Endothelial cell (in vitro differentiated cells): ENCODE data around the gene ECPAS. TPM values are rescaled to one million over a fixed set of nuclear protein-coding genes. Genes with fewer than 3 reads are reported as not detected.
"Not testable (repeated sequence)": the region's sequence is repeated elsewhere in the genome, so short reads cannot be mapped to it uniquely, and the experiment has no call there.

ENCODE experiments used
- DNase-seq: peaks from one replicate; pipeline ENCODE4 v3.0.0; 2021; ENCODE audit warnings: low spot score
- H3K27ac Mint-ChIP-seq: one replicate; pipeline ENCODE4 v1.8.0; 2021; ENCODE audit warnings: mixed read lengths, inconsistent platforms; ENCODE audit not compliant: unreplicated experiment
- H3K27me3 Mint-ChIP-seq: one replicate; pipeline ENCODE4 v1.8.0; 2021; ENCODE audit warnings: mild to moderate bottlenecking, moderate library complexity, mixed read lengths, inconsistent platforms; ENCODE audit not compliant: unreplicated experiment
- H3K36me3 Mint-ChIP-seq: one replicate; pipeline ENCODE4 v1.8.0; 2021; ENCODE audit warnings: mild to moderate bottlenecking, low read depth, mixed read lengths, inconsistent platforms; ENCODE audit not compliant: unreplicated experiment
- H3K4me1 Mint-ChIP-seq: one replicate; pipeline ENCODE4 v1.8.0; 2021; ENCODE audit warnings: mild to moderate bottlenecking, mixed read lengths, inconsistent platforms; ENCODE audit not compliant: unreplicated experiment
- H3K4me3 Mint-ChIP-seq: one replicate; pipeline ENCODE4 v1.8.0; 2021; ENCODE audit warnings: mild to moderate bottlenecking, mixed read lengths, inconsistent platforms; ENCODE audit not compliant: unreplicated experiment
- H3K9me3 Mint-ChIP-seq: one replicate; pipeline ENCODE4 v1.8.0; 2021; ENCODE audit warnings: mixed read lengths, inconsistent platforms; ENCODE audit not compliant: unreplicated experiment
- total RNA-seq: library from RNA; stranded (reverse); fragmentation: NEBNext Ultra II Directional; extraction: Animal tissue kit (Norgen Biotek cat#: 25700); gene quantifications from one replicate; pipeline ENCODE4 v1.2.1, GENCODE V29; 2021; ENCODE audit not compliant: unreplicated experiment
- TF ChIP-seq, protein P1 (sequence below): fragments of 200-600 bp; sonication (generic); IDR thresholded peaks from one replicate; pipeline ENCODE4 v1.5.0; 2021; ENCODE audit warnings: antibody characterized with exemption; ENCODE audit not compliant: unreplicated experiment

Gene ECPAS
- total RNA-seq, 1 donor from 2014 or later: 111 TPM

DNA sequence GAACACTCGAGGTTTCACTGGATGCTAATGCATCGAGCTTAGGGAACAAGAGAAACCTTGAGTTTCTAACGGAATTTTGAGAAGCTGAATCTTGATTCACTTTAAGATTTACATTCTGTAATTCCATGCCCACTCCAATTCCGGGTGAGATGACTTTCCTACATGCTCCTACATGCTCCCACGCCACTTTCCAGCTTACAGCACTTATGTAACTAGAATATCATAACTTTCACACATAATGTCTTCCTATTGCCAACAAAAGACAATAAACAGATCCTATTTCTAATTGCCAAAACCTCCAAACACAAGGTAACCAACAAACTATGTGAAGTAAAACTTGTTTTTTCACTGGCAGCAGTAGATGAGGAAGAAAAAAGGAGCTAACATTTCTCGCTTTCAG is 72.9 kb downstream of the ECPAS start:
- Mint-ChIP-seq H3K27ac (no peak overlapping the region), H3K4me3 (no peak overlapping the region), H3K9me3 (no peaks in the 10 kb centered on the region), H3K36me3 (peaks cover 37% of the 10 kb centered on the region), H3K27me3 (no peaks in the 10 kb centered on the region), H3K4me1 (no peaks in the 10 kb centered on the region)
- TF ChIP-seq, protein P1, sequence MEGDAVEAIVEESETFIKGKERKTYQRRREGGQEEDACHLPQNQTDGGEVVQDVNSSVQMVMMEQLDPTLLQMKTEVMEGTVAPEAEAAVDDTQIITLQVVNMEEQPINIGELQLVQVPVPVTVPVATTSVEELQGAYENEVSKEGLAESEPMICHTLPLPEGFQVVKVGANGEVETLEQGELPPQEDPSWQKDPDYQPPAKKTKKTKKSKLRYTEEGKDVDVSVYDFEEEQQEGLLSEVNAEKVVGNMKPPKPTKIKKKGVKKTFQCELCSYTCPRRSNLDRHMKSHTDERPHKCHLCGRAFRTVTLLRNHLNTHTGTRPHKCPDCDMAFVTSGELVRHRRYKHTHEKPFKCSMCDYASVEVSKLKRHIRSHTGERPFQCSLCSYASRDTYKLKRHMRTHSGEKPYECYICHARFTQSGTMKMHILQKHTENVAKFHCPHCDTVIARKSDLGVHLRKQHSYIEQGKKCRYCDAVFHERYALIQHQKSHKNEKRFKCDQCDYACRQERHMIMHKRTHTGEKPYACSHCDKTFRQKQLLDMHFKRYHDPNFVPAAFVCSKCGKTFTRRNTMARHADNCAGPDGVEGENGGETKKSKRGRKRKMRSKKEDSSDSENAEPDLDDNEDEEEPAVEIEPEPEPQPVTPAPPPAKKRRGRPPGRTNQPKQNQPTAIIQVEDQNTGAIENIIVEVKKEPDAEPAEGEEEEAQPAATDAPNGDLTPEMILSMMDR: no peak
- DNase-seq: no peak

DNA sequence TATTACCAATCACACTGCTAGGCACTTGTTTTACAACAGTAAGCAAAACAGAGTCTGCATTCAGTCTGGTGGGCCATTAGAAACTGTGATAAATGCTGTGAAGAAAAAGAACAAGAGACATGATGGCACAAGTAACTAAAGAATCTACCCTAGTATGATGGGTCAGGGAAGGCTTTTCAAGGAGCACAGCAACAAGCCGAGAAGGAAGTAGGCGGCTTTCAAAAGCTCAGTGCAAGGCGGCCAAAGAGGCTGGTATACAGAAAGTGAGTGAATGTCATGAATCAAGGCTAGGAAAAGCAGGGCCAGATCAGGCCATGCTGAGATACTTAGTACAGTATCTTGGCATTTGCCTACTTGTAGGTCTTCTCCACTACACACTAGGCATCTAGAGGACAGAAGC is 76.4 kb downstream of the ECPAS start:
- TF ChIP-seq, protein P1: no peak
- no peaks in the 10 kb centered on the region for H3K9me3 Mint-ChIP-seq
- no peaks in the 10 kb centered on the region for H3K27me3 Mint-ChIP-seq
- peaks cover 65% of the 10 kb centered on the region for H3K36me3 Mint-ChIP-seq
- H3K27ac Mint-ChIP-seq: no peak overlapping the region
- H3K4me3 Mint-ChIP-seq: peak overlapping the region; percentile 7
- H3K4me1 Mint-ChIP-seq: no peaks in the 10 kb centered on the region
- no peak for DNase-seq

DNA sequence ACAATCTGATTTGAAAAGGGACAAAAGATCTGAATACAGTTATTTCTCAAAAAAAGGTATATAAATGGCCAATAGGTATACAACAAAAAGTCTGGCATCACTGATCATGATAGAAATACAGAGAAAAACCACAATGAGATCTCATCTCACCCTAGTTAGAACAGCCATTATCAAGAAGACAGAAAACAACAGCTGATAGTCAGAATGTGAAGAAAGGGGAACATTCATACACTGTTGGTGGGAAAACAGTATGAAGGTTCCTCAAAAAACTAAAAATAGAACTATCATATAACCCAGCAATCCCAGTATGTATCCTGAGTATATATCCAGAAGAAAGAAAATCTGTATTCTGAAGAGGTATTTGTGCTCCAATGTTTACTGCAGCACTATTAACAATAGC is 78.5 kb downstream of the ECPAS start:
- Mint-ChIP-seq H3K27ac (no peak overlapping the region), H3K27me3 (no peaks in the 10 kb centered on the region), H3K9me3 (peaks cover 6% of the 10 kb centered on the region), H3K36me3 (peaks cover 72% of the 10 kb centered on the region), H3K4me3 (peak overlapping the region; percentile 47), H3K4me1 (no peaks in the 10 kb centered on the region)
- no peak for DNase-seq
- TF ChIP-seq, protein P1: no peak

GRCh38 chr9:111401486-111401885 is 82.7 kb downstream of the ECPAS start:
- not testable (repeated sequence) for DNase-seq, H3K9me3 Mint-ChIP-seq, H3K27me3 Mint-ChIP-seq, H3K27ac Mint-ChIP-seq, H3K4me1 Mint-ChIP-seq
- Mint-ChIP-seq H3K36me3 (peaks cover 69% of the 10 kb centered on the region), H3K4me3 (peak overlapping the region; percentile 84)

DNA sequence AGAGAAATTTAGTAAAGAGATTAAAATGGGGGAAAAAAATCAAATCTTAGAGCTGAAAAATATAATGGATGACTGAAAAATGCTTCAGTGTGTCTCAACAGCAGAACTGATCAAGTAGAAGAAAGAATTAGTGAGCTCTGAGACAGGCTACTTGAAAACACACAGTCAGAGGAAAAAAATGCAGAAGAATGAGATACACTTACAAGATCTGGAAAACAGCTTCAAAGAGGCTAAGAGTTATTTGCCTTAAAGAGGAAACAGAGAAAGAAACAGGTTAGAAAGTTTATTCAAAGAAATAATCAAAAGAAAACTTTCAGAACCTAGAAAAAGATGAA is 83.7 kb downstream of the ECPAS start:
- Mint-ChIP-seq H3K27me3 (peaks cover 2% of the 10 kb centered on the region), H3K9me3 (peaks cover 8% of the 10 kb centered on the region), H3K4me1 (no peaks in the 10 kb centered on the region), H3K4me3 (peak overlapping the region; percentile 84), H3K36me3 (peaks cover 61% of the 10 kb centered on the region), H3K27ac (no peak overlapping the region)
- TF ChIP-seq, protein P1: no peak
- DNase-seq: no peak
